GM19324 (cell line): ENCODE results near the gene STXBP6.

Experiments
- ATAC-seq: cut with Tn5 transposase; IDR thresholded peaks from one replicate; pipeline ENCODE4 v1.9.1; 2021; ENCODE audit warnings: mild to moderate bottlenecking, moderate library complexity; ENCODE audit not compliant: unreplicated experiment, low FRiP score

Gene STXBP6

GRCh38 chr14:24991288-24991687, 58.7 kb downstream of the STXBP6 start:
- ATAC-seq: no peak

GRCh38 chr14:24990773-24991172, 59.2 kb downstream of the STXBP6 start:
- no peak for ATAC-seq

GRCh38 chr14:24990050-24990449, 59.9 kb downstream of the STXBP6 start:
- ATAC-seq: no peak

GRCh38 chr14:24988760-24989159, 61.2 kb downstream of the STXBP6 start:
- no peak for ATAC-seq

- no peak for ATAC-seq
Observed at GRCh38 chr14:24986206-24986893, 63.6 kb downstream of the STXBP6 start.

- no peak for ATAC-seq
Observed at GRCh38 chr14:24984846-24985589, 64.9 kb downstream of the STXBP6 start.

GRCh38 chr14:24982472-24983155, 67.3 kb downstream of the STXBP6 start:
- no peak for ATAC-seq

- no peak for ATAC-seq
Observed at GRCh38 chr14:24979725-24980239, 70.2 kb downstream of the STXBP6 start.

- ATAC-seq: peak; percentile 75
Observed at GRCh38 chr14:24978862-24979724, 70.9 kb downstream of the STXBP6 start.

GRCh38 chr14:24976602-24977001, 73.3 kb downstream of the STXBP6 start:
- ATAC-seq: no peak

GRCh38 chr14:24975393-24975792, 74.6 kb downstream of the STXBP6 start:
- no peak for ATAC-seq

GRCh38 chr14:24974591-24975374, 75.2 kb downstream of the STXBP6 start:
- ATAC-seq: no peak

- no peak for ATAC-seq
Observed at GRCh38 chr14:24972844-24973243, 77.1 kb downstream of the STXBP6 start.

GRCh38 chr14:24971255-24971654, 78.7 kb downstream of the STXBP6 start:
- no peak for ATAC-seq

GRCh38 chr14:24966579-24966964, 83.4 kb downstream of the STXBP6 start:
- ATAC-seq: no peak

- no peak for ATAC-seq
Observed at GRCh38 chr14:24965934-24966578, 83.9 kb downstream of the STXBP6 start.

GRCh38 chr14:24965578-24965933, 84.4 kb downstream of the STXBP6 start:
- no peak for ATAC-seq

- ATAC-seq: no peak
Observed at GRCh38 chr14:24964591-24964990, 85.4 kb downstream of the STXBP6 start.

- no peak for ATAC-seq
Observed at GRCh38 chr14:24964048-24964447, 85.9 kb downstream of the STXBP6 start.
